GM18498 (cell line): ENCODE measurements around the gene CFAP58.
A peak's percentile ranks its signal among the peaks of the same experiment; 100 is the strongest.

Experiments
- ATAC-seq: cut with Tn5 transposase; IDR thresholded peaks from one replicate; pipeline ENCODE4 v1.9.1; 2021; ENCODE audit warnings: mild to moderate bottlenecking, moderate library complexity; ENCODE audit not compliant: unreplicated experiment

The CFAP58 gene

GRCh38 chr10:104333728-104334373 lies 19.8 kb upstream of the CFAP58 start:
- ATAC-seq: no peak

GRCh38 chr10:104334561-104334960 lies 19.1 kb upstream of the CFAP58 start:
- no peak for ATAC-seq

DNA sequence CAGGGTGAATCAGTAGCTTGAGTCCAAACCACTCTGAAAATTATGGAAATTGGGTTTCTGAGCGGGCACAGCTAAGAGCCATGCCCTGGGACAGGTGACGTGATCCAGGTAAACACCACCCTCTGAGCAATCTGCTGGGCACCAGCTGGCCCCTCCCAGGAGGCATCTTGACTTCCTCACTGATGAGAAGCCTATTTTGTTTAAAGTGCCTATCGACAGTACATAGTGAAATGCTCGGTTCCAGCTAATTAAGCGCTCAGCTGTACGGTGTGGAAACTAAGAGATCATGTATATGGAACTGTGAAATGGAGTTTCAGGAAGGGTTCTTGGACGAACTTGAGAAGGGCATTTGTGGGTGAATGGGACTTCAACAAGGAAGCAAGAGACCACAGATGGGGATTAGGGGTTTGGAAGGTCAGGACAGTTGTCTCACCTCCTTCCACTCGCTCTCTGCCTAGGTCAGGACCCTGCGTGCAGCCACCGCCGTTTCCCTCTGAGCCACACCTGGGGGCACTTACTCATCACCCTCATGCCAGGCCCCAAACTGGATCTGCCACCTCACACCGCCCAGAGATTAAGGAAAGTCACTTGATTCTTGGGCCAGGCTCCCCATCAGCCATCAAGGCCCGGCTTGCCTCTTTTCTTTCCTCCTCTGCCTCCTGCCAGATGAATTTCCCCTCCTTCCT lies 18.5 kb upstream of the CFAP58 start:
- no peak for ATAC-seq

- peak; percentile 38 for ATAC-seq
Measured at GRCh38 chr10:104336821-104337467, 16.7 kb upstream of the CFAP58 start.

GRCh38 chr10:104337521-104337984 lies 16.1 kb upstream of the CFAP58 start:
- ATAC-seq: peak; percentile 50

GRCh38 chr10:104337985-104338735 lies 15.5 kb upstream of the CFAP58 start, which contains the start of gene ITPRIP:
Gene ITPRIP, minus strand, starts transcription at chr10:104338465. Its CDS starts 22,414 bp downstream, at chr10:104316051.
- ATAC-seq: peak; percentile 71

DNA sequence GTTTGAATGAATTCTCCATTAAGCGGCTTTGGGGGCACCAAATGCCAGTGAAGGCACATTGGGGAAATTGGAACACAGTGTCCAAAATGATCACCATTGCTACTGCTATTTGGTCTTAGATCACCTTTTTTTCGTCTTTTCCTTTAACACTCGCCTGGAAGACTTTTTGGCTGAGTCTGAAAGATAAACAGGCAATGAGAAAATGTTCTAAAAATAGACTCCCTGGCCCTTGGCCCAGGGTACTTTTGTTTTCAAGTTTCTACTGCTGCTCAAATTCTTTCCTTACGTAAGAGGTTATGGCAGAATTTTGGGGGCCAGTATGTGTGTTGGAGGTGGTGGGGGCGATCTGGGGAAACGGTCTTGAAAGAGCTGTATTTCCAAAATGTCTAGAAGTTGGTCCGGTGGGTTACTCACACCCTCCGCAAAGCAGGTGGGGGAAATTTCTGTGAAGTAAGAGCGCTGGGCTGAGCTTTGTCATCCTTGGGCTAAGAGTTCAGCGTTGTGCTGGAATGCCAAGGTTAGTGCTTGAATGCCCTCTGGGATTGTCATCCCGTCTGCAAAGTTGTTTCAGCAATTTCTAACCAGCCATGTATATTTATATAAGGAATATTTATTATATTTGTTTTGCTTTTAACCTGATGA lies 14.0 kb upstream of the CFAP58 start:
- ATAC-seq: no peak

- ATAC-seq: no peak
Measured at GRCh38 chr10:104340111-104340526, 13.5 kb upstream of the CFAP58 start.

- no peak for ATAC-seq
Measured at GRCh38 chr10:104340641-104341040, 13.0 kb upstream of the CFAP58 start.

- ATAC-seq: no peak
Measured at GRCh38 chr10:104342941-104343411, 10.7 kb upstream of the CFAP58 start.

DNA sequence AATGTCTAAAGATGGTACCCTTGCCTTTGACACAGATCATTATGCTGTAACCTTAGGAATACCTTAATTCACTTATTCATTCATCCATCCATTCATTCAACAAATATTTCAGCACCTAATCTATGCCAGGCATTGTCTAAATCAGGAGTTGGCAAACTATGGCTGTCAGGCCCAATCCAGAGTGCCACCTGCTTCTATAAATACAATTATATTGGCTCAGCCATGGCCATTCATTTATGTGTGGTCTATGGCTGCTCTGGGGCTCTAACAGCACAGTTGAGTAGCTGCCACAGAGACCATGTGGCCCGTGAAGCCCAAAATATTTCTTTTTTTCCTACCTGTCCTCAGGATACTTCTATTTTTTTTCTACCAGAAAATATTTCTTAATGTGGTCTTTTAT lies 9.4 kb upstream of the CFAP58 start:
- ATAC-seq: no peak

DNA sequence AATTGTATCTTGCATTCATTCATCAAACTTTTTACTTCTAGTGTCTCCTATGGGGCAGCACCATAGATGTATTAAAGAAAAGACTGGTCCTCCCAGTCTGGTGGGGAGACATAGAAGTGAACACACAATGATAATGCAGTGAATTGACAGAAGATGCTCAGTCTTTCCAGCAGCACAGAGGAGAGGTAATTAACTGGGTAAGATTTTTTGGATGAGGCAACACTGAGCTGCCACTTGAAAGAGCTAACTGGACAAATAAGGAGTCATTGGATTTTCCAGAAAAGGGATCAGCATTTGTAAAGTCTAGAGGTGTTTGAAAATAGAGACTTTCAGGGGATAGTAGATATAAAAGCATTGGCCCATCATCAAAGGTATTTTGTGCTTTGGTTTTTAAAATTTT lies 8.1 kb upstream of the CFAP58 start:
- no peak for ATAC-seq

DNA sequence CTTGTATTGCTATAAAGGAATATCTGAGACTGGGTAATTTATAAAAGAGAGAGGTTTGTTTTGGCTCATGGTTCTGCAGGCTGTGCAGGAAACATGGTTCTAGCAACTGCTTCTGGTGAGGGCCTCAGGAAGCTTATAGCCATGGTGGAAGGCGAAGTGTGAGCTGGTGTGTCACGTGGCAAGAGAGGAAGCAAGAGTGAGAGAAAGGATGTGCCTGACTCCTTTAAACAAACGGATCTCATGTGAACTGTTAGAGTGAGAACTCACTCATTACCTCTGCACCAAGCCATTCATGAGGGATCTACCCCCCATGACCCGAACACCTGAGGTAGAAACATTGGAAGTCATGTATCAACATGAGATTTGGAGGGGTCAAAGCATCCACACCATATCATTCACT lies 7.7 kb upstream of the CFAP58 start:
- ATAC-seq: no peak

GRCh38 chr10:104347295-104348045 lies 6.2 kb upstream of the CFAP58 start:
- ATAC-seq: no peak

- no peak for ATAC-seq
Measured at GRCh38 chr10:104348601-104349000, 5.0 kb upstream of the CFAP58 start.

GRCh38 chr10:104349623-104350126 lies 4.0 kb upstream of the CFAP58 start:
- peak; percentile 56 for ATAC-seq

DNA sequence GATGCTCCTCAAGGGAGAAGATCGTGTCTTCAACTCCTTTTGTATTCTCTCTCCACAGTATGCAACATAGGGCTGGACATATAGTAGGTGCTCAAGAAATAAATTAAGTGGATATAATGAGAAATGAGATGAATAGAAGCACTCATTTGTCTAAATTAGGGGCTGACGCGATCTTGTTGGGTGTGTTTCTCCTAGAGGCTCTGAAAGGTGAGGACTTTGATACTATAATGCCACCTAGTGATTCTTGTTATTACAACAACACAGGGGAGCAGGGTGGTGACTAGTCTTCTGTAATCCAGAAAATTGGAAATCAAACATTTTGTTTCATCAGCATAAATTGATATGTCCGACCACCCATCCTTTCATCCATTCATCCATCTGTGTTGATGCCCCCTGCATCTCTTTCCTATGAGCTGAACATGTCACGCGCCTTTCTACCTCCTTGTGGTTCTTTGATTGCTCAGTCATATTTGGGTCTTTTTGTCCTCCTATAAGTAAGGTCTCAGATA lies 3.5 kb upstream of the CFAP58 start:
- peak; percentile 52 for ATAC-seq

GRCh38 chr10:104351061-104351702 lies 2.5 kb upstream of the CFAP58 start:
- ATAC-seq: peak; percentile 15

DNA sequence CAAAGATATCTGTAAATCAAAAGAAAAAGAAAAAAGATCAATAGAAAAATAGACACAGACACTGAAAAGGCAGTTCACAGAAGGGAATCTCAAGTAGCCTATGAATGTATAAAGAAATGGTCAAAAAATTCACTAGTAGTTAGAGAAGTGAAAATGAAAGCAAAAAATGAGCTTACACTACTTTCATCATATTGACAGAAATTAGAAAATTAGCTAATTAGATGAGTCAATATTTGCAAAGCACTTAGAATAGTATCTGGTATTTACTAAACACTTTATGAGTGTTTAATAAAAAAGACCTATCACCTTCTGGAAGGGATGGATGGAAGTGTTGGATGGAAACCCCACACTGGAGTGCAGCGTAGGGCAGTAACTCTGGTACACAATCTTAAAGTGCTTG lies 1.7 kb upstream of the CFAP58 start:
- ATAC-seq: no peak
